ENCODE results near the gene TPSB2.
"Not testable (repeated sequence)": the region's sequence is repeated elsewhere in the genome, so short reads cannot be mapped to it uniquely, and the experiment has no call there.

The TPSB2 gene

DNA sequence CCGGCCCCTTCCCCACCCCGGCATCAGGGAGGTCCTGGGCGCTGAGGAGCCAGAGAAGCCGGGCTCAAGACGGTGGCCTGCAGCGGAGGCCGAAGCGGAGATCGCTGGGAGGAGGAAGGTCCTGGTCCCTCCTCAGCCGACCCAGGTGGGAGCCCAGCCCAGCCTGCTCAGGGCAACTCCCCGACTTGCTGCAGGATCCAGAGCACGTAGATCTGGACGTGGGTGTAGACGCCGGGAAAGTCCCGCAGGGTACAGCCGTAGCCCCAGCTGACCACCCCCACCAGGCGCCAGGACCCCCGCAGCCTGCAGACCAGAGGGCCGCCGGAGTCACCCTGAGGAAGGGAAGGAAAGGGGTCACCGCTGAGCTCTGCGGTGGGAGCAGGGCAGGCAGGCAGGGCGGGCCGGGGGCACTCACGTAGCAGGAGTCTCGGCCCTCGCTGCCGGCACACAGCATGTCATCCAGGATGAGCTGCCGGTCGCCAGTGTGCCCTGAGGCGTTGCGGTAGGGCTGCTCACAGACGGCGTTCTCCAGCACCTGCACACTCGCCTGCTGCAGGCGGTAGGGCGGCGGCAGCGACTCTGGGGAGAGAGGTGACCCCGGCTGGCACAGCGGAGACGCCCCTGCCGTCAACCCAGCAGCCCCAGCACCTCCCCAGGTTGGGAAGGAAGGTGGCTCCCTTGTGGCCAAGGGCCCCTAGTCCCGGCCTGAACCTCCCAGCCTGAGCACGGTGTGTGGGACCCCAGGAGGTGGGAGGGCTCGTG, 31.3 kb upstream of the TPSB2 start:
- DNase-seq (ENCODE audit: low read depth) = no peak

DNA sequence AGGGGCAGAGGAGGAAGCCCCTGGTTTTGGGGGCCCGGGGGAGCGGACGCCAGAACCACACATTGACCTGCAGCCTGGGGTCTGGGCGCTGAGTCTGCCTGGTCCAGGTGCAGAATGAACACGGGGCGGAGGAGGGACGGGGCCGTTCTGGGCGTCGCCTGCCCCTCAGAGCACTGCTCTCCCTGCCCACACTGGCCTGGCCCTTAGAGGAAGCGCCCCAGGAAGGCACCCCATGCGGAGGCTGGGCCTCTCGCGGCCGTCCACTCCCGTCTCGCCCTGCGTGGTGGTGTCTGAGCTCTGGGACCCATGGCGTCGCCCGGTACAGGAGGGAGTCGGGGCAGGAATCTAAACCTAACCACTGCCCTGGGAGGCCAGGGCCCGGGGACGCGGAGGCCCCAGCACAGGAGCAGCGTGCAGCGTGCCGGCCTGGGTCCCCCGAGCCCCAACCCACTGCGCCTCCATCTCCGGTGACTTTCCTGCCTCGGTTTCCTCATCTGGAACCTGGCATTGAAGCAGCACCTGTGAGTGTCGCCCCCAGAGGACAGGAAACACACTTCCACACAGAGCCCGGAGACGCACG, 30.2 kb upstream of the TPSB2 start:
- no peak for DNase-seq (ENCODE audit: low read depth)

DNA sequence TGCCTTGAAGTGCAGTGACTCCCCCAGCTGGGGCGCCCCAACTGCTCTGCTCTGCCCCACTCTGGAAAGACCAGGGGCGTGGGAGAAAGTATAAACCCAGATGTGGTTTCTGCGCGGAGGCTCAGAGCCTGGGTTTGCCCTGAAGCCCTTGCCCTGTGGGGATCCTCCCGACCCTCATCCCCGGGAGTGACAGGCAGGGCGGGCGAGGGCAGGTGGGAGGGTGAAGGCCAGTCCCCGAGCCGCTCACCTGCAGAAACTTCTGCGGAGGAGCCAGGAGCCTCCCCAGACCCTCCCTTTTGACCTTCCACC, 29.7 kb upstream of the TPSB2 start:
- DNase-seq (ENCODE audit: low read depth) = no peak

DNA sequence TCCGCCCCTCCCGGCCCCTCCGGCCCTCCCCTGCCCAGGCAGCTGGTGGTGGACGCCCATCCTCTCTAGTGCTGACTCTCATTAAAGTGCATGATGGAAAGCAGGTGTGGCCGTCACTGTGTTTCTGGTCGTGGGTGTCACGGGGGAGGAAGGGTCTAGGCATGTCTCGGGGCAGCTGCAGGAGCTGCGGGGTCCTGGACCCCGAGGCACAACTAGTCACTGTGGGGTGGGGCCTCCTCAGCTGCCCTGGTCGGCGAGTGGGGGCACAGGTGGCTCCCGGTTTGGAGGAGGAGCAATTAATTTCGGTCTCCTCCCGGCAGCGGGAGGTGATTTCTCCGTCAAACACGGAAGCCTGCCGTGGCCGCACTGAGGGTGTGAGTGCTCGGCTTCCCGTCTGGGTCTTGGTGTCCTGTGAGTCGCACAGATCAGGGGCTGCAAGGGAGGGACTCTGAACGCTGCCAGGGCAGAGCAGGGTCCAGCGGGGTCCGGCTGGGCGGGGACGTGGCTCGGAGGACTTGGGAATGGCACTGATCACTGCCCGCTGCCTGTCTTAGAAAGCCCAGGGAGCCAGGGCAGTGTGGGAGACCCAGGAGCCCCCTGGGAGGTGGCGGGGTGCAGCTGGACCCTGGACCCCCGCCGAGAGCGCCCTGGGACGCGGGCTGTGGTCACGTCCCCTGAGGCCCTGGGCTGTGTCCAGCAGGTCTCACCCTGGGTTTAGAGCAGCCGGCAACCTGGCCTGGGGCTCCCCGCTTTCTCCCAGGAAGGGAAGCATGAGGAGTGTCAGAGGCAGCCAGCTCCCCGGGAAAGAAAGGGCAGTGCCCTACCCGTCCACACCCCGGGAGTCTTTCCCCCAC, 29.1 kb upstream of the TPSB2 start:
- DNase-seq (ENCODE audit: low read depth) = no peak

DNA sequence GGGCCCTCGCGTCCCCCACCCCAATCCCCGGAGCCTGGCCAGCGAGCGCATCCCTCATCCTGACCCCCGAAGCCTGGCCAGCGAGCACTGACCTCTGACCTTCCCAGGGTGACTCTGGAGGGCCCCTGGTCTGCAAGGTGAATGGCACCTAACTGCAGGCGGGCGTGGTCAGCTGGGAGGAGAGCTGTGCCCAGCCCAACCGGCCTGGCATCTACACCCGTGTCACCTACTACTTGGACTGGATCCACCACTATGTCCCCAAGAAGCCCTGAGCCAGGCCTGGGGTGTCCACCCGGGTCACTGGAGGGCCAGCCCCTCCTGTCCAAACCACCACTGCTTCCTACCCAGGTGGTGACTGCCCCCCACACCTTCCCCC, 28.2 kb upstream of the TPSB2 start:
- DNase-seq (ENCODE audit: low read depth) = no peak

DNA sequence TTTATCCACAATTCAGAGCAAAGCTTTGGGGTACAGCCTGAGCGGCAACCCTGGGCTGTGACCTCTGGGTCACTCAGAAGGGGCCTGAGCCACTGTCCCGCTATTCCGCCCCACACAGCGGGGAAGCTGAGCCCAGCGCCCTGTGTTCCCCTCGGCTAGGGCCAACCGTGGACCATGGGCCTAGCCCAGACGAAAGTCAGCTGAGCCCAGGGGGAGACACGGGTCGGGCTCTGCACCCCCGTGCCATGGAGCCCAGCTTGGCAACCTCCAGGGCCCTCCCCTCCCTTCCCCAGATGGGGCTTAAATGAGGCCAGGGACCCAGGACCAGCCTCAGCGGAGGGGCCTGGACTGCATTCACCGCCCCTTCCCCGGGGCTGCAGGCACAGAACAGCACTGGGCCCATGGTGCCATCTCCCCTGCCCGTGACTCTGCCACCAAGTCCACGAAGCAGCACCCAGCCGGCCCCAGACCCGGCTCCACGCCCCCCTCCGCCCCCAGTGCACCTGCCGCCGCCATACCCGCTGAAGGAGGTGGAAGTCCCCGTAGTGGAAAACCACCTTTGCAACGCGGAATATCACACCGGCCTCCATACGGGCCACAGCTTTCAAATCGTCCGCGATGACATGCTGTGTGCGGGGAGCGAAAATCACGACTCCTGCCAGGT, 27.7 kb upstream of the TPSB2 start:
- no peak for DNase-seq (ENCODE audit: low read depth)

DNA sequence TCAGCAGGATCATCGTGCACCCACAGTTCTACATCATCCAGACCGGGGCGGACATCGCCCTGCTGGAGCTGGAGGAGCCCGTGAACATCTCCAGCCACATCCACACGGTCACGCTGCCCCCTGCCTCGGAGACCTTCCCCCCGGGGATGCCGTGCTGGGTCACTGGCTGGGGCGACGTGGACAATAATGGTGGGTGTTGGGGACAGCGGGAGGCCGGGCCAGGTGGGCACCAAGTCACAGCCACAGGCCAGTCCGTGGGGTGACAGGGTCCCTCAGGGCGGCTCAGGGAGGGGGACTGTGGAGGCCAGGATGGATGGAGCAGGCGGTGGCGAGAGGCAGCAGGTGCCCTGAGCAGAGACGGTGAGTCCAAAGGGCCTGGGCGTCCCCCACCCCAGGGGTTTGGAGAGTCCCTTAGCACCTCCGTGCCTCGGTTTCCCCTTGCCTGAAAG, 26.9 kb upstream of the TPSB2 start:
- no peak for DNase-seq (ENCODE audit: low read depth)

DNA sequence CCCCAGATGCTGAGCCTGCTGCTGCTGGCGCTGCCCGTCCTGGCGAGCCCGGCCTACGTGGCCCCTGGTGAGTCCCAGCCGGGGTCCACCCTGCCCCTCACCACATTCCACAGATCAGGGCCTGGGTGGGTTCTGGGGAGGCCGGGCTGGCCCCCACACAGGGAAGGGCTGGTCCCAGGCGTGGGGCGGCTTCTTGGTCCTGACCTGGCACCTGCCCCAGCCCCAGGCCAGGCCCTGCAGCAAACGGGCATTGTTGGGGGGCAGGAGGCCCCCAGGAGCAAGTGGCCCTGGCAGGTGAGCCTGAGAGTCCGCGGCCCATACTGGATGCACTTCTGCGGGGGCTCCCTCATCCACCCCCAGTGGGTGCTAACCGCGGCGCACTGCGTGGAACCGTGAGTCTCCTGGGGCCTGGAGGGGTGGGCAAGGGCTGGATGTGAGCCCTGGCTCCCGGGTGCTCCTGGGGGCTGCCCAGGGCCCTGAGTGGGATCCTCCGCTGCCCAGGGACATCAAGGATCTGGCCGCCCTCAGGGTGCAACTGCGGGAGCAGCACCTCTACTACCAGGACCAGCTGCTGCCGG, 26.4 kb upstream of the TPSB2 start:
- not testable (repeated sequence) for DNase-seq (ENCODE audit: low read depth)

DNA sequence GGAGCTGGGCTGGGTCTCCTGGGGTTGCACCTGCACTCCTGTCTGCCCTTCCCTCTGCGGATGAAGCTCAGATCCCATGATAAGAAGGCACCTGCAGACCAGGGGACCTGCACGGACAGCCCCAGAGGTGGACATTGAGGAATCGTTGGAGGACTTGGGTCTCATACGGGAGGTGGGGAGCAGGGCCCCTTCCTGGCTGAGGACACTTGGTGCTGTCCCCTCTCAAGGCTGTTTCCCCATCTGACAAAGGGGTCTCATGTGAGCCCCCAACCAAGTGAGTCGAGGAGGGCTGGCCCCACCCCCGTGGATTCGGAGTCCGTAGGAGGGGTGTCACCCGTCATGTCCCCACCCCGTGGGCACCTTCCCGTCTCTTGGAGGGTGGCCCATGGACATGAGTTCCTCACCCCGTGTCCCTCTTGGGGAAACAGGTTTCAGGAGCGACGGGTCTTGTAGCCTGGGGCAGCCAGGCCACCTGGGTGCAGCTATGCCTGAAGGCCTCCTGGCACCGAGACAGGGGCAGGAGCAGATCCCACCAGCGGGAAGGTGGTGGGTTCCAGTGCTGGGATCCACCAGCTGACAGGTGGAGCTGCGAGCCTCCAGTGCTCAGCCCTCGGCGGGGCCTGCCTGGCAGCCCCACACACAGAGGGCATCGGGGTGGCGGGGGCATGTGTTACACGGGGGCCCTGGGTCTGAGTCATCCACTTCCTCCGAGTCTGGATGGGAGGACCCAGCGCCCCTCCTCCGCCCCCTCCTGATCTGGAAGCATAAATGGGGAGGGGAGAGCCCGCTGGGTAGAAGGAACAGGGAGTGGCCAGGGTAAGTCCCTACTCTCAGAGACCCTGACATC, 25.5 kb upstream of the TPSB2 start, which contains the start of gene TPSD1:
Gene TPSD1, plus strand, starts transcription at position 794 of the 847 bp plus-strand sequence. CDS start 212 bp downstream, outside the sequence.
- not testable (repeated sequence) for DNase-seq (ENCODE audit: low read depth)

DNA sequence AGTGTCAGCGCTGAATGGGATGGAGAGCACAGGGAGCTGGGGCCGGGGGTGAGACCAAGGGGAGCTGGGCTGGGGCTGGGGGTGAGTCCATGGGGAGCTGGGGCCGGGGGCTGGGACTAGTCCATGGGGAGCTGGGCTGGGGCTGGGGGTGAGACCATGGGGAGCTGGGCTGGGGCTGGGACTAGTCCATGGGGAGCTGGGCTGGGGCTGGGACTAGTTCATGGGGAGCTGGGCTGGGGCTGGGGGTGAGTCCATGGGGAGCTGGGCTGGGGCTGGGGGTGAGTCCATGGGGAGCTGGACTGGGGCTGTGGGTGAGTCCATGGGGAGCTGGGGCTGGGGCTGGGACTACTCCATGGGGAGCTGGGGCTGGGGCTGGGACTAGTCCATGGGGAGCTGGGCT, 24.8 kb upstream of the TPSB2 start:
- not testable (repeated sequence) for DNase-seq (ENCODE audit: low read depth)

DNA sequence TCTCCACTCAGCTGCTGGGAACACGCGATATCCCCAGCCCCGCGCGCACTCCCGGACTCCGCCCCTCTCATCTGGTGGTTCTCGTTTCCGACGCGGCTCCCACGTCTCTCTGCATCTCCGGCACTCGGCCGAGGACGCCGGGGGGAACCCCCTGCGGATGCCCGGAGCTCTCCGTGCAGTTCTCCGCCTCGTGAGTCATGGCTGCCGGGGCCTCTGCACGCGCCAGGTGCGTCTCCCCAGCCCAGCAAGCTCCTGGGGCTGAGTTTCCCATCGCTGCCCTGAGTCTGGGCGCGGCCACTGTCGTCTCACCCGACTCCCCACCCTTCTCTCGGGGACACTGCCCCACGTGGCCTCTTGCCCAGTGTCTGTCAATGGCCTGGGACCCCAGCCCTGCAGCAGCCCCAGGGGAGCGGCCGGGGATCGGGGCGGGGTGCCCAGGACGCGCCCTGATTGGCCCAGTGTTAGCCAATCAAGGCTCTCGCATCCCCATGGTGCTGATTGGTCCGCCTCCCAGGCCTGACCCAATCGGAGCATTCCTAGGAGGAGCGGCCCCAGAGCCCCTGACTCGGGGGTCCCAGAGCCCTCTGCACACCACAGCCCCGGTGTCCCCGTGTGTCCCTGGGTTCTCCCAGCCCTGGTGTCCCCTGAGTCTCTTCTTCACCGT, 23.8 kb upstream of the TPSB2 start:
- not testable (repeated sequence) for DNase-seq (ENCODE audit: low read depth)

DNA sequence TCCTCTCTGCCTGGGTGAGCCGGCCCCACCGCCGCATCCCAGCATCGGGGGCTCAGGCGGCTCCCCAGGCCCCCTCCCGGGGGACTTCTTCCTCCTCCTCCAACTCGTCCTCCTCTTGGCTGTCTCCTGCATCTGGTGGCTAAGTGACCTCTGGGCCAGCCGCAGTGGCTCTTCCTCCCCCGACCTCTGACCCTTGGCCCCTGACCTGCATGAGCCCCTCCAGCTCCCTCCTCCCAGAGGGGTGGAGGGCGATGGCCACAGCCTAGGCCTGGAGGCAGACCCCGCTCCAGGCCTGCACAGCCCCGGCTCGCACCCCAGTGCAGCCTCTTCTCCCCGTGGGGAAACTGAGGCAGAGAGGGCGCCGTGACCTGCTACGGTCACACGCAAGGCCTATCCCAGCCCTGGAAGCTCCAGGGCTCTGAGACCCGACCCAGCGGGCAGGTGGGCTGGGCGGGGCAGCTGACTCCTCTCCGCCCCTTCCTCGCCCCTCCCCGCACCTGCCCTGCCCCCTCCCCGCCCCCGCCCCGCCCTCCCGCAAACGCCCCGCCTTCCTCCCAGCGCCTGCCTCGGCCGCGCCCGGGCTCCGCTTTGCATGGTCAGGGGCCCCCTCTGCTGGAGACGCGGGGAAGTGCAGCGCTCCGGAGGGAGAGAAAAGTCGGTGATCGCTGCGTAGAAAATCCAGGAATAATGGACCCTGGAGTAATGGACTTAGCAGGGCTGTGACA, 19.2 kb upstream of the TPSB2 start:
- DNase-seq (ENCODE audit: low read depth) = not testable (repeated sequence)

DNA sequence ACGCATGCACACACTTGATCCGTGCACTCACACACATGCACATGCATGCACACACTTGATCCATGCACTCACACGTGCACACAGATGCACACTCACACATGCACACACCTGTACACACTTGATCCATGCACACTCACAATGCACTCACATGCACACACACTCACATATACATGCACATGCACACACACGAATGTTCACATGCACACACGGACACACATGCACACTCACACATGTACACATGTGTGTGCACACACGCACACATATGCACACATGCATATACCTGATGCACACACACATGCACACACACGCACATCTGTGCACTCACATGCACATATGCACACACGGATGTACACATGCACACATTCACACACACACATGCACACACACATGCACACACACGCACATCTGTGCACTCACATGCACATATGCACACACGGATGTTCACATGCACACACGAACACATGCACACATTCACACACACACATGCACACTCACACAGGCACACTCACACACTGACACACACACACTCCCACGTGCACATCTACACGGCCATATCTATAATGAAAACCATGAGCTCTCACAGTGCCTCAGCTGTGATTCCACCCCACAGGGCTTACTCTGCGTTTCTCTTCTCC, 18.0 kb upstream of the TPSB2 start:
- DNase-seq (ENCODE audit: low read depth) = not testable (repeated sequence)

DNA sequence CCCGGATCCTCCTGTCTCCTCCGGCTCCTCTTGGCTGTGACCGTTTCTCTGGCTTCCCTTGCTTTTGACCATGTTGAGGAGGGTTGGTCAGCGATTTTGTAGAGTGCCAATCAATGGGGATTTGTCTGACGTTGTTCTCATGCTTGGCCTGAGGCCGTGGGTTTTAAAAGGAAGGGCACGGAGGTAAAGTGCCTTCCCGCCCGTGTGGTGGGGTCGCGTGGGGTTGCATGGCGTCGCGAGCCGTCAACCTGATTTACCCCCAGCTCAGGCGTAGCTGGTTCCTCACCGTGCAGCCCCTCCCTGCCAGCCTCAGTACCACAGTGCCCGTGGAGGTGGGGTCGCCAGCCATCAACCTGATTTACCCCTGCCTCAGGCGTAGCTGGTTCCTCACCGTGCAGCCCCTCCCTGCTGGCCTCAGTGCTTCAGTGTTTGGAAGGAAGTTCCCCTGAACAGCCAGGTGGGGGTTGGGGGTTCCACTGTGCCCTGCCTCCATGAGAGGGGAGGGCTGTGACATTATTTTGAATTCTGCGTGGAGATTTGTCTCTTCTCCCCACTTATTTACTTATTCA, 15.6 kb upstream of the TPSB2 start:
- no peak for DNase-seq (ENCODE audit: low read depth)

DNA sequence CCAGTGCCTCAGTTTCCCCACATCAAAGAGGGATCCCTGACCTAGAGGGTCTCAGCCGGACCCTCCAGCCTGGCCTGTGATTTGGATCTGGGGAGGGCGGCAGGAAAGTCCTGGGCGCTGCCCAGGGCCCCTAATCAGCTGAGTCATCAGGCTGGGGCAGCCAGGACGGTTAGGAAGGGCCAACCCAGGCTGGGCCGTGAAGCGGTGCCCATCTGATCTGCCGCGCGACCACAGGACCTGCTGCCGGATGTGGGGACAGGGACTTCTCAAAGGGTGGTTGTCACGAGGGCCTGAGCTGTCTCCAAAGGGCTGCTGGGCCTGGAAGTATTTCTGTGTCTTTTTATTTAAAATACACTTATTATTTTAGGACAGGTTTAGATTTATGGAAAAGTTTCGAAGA, 14.9 kb upstream of the TPSB2 start:
- no peak for DNase-seq (ENCODE audit: low read depth)

DNA sequence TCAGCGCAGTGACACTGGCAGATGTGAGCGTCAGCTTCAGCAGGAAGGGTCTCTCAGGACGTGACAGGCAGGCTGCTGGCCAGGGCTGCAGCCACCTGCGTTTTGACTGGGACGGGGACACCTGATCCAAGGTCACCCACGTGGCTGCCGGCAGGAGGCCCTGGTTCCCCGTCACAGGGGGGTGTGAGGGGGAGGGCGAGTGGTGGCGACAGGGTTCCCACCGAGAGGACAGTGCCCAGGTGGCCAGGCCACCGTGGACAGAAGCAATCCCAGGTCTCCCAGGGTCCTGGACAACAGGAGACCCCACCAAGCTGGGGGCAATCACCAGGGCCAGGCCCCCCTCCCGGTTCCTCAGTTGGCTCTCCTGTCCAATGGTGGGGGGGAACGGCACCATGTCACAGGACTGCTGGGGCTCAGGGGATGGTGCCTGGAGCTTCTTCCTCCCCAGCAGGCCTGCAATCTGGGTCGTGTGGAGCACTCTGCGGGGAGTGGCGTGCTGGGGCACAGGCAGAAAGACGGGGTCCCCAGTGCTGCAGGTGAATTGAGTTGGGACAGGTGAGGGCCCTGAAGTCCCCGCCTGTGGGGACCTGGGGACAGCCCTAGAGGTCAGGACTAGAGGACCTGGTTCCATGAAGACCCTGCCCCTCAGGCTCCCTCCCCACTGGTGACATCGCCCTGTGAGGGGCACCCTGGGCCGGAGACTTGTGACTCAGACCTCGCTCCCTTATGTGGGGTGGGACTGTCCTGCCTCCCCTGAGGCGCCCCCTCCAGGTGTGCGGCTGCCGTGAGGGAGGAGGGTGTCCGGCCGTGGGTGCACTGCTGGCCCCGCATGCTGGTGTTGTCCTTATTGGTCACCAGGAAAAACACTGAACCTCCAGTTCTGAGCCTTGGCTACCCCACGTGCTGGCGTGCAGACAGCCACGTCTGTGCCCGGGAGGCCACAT, 14.2 kb upstream of the TPSB2 start:
- not testable (repeated sequence) for DNase-seq (ENCODE audit: low read depth)

DNA sequence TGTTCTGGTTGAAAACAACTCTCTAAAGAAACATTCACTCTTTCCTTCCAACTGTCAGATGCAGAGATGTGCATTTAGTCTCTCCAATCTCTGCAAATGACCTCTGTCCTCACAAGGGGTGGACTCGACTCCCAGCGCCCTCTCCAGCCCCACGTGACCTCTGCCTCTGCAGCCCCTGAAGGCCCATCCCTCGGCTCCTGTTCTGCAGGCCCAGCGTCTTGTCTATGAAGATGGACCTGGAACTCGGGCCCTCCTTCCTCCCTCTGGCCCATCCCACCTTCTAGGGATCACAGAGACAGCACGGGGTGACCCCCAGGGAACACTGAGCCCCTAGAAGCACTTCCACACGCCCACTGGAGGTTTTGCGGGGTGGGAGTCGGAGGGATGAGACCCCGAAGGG, 13.4 kb upstream of the TPSB2 start:
- DNase-seq (ENCODE audit: low read depth) = not testable (repeated sequence)

DNA sequence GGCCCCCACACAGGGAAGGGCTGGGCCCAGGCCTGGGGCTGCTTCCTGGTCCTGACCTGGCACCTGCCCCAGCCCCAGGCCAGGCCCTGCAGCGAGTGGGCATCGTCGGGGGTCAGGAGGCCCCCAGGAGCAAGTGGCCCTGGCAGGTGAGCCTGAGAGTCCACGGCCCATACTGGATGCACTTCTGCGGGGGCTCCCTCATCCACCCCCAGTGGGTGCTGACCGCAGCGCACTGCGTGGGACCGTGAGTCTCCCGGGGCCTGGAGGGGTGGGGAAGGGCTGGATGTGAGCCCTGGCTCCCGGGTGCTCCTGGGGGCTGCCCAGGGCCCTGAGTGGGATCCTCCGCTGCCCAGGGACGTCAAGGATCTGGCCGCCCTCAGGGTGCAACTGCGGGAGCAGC, 11.1 kb upstream of the TPSB2 start:
- not testable (repeated sequence) for DNase-seq (ENCODE audit: low read depth)

Measured in stimulated activated CD8-positive, alpha-beta memory T cell treated with anti-CD3 and anti-CD28 coated beads, Interleukin-7, amount 100 ng/mL, for 24 hours (primary cell).